GM12878 (cell line): Measurements from ENCODE around the gene SOX9. TPM values are rescaled to one million over a fixed set of nuclear protein-coding genes. Genes with fewer than 3 reads are reported as not detected.

ENCODE experiments used
- ATAC-seq: fragments of 200-7000 bp; cut with Tn5 transposase; 3 replicates; pipeline ENCODE4 v1.9.1; 2020; ENCODE audit warnings: mild to moderate bottlenecking, moderate library complexity
- BruUV-seq: library from RNA; stranded (reverse); fragments of 400-500 nt; replicated peaks from 2 replicates; lab custom pipeline; 2021; lab: Mats Ljungman, UMichigan
- CTCF ChIA-PET: fragments of 300-600 bp; sonication (Branson Sonifier 250); formaldehyde crosslinking; extraction: SDS; loops from one replicate; lab custom pipeline; 2021; ENCODE audit warnings: inconsistent platforms; lab: Yijun Ruan, JAX
- POLR2A ChIA-PET: fragments of 350-600 bp; formaldehyde crosslinking; extraction: SDS; loops from one replicate; lab custom pipeline; 2021; ENCODE audit warnings: inconsistent platforms; lab: Charles Lee
- RAD21 ChIA-PET: fragments of 300-600 bp; sonication (Branson Sonifier 250); formaldehyde crosslinking; loops from one replicate; lab custom pipeline; 2023; ENCODE audit warnings: antibody characterized with exemption; ENCODE audit not compliant: unreplicated experiment; lab: Charles Lee
- SMC1A ChIA-PET: fragments of 300-600 bp; sonication (Branson Sonifier 250); formaldehyde crosslinking; loops from one replicate; lab custom pipeline; 2023; ENCODE audit not compliant: unreplicated experiment, uncharacterized antibody; lab: Charles Lee
- DNase-seq: peaks from one replicate; pipeline ENCODE4 v3.0.0-alpha.2; 2011; ENCODE audit warnings: low read depth, low spot score
- FAIRE-seq: peaks from 3 replicates; lab custom pipeline; 2011; peaks lifted over from hg19 to GRCh38; lab: Jason Lieb, UNC
- H2AFZ ChIP-seq: 2 replicates; pipeline ENCODE4 v1.6.0; 2011; ENCODE audit warnings: low read depth, low read length, control low read depth; ENCODE audit not compliant: control insufficient read depth
- H3K27ac ChIP-seq: 2 replicates; pipeline ENCODE4 v1.5.1; 2011; ENCODE audit warnings: control low read depth; ENCODE audit not compliant: control insufficient read depth, insufficient read depth
- H3K27me3 ChIP-seq, 2 experiments: replicated peaks in 1 of 2; 2 replicates each; pipeline versions ENCODE4 v1.6.0 to v1.6.1; 2011; ENCODE audit warnings: low read length in 1 of 2; ENCODE audit not compliant: control insufficient read depth in 2 of 2, insufficient read depth in 2 of 2
- H3K36me3 ChIP-seq, 2 experiments: 2 replicates each; pipeline ENCODE4 v1.5.1; 2011; ENCODE audit warnings: low read length in 1 of 2; ENCODE audit not compliant: control insufficient read depth in 2 of 2, insufficient read depth in 2 of 2
- H3K4me1 ChIP-seq: 2 replicates; pipeline ENCODE4 v1.6.1; 2011; ENCODE audit warnings: mild to moderate bottlenecking, low read length, moderate library complexity, mixed read lengths; ENCODE audit not compliant: control insufficient read depth, insufficient read depth
- H3K4me2 ChIP-seq: 2 replicates; pipeline ENCODE4 v1.6.0; 2011; ENCODE audit warnings: control low read depth; ENCODE audit not compliant: control insufficient read depth, insufficient read depth
- H3K4me3 ChIP-seq: fragments of 200-600 bp; sonication (generic); 2 replicates; pipeline ENCODE4 v1.5.1; 2016
- H3K79me2 ChIP-seq: 2 replicates; pipeline ENCODE4 v1.6.0; 2011; ENCODE audit warnings: low read length; ENCODE audit not compliant: control insufficient read depth, insufficient read depth
- H3K9ac ChIP-seq: 2 replicates; pipeline ENCODE4 v1.8.0; 2011; ENCODE audit warnings: low read length, control low read depth, mixed read lengths; ENCODE audit not compliant: control insufficient read depth, insufficient read depth
- H3K9me3 ChIP-seq: replicated peaks from 3 replicates; pipeline ENCODE4 v1.5.1; 2011; ENCODE audit warnings: mild to moderate bottlenecking, low read length; ENCODE audit not compliant: control insufficient read depth, insufficient read depth
- H4K20me1 ChIP-seq: 2 replicates; pipeline ENCODE4 v1.6.0; 2011; ENCODE audit not compliant: control insufficient read depth, insufficient read depth
- BACH1 ChIP-seq: fragments of 450-650 bp; IDR thresholded peaks from 2 replicates; pipeline ENCODE4 v1.6.1; 2017; ENCODE audit warnings: mild to moderate bottlenecking, borderline replicate concordance
- BCL11A ChIP-seq: IDR thresholded peaks from 2 replicates; pipeline ENCODE4 v1.6.1; 2011; ENCODE audit warnings: low read depth, low read length
- E2F8 ChIP-seq: fragments of 450-650 bp; IDR thresholded peaks from 2 replicates; pipeline ENCODE4 v1.6.1; 2018; ENCODE audit warnings: mild to moderate bottlenecking, low read depth, moderate library complexity; ENCODE audit not compliant: partially characterized antibody
- E4F1 ChIP-seq: fragments of 450-650 bp; IDR thresholded peaks from 2 replicates; pipeline ENCODE4 v1.6.1; 2018; ENCODE audit warnings: borderline replicate concordance, mild to moderate bottlenecking; ENCODE audit not compliant: partially characterized antibody
- EED ChIP-seq: sonication (generic); IDR thresholded peaks from 2 replicates; pipeline ENCODE4 v1.6.1; 2016; ENCODE audit warnings: antibody characterized with exemption, low read depth
- GABPA ChIP-seq: IDR thresholded peaks from 2 replicates; pipeline ENCODE4 v1.6.1; 2014; ENCODE audit warnings: antibody characterized with exemption, low read depth, mild to moderate bottlenecking, inconsistent platforms
- IKZF2 ChIP-seq, 2 experiments: fragments of 450-650 bp; IDR thresholded peaks; 2 replicates each; pipeline ENCODE4 v1.6.1; 2017; ENCODE audit warnings: mild to moderate bottlenecking in 2 of 2, moderate library complexity in 2 of 2
- IRF4 ChIP-seq: IDR thresholded peaks from 2 replicates; pipeline ENCODE4 v1.6.1; 2011; ENCODE audit warnings: low read depth, low read length
- POLR2AphosphoS5 ChIP-seq: IDR thresholded peaks from 2 replicates; pipeline ENCODE4 v1.6.1; 2011; ENCODE audit warnings: mild to moderate bottlenecking, low read length, inconsistent platforms
- POU2F2 ChIP-seq: IDR thresholded peaks from 3 replicates; pipeline ENCODE4 v1.6.1; 2011; ENCODE audit warnings: low read depth, mild to moderate bottlenecking, low read length, borderline replicate concordance
- RELA ChIP-seq: fragments of 450-650 bp; IDR thresholded peaks from 2 replicates; pipeline ENCODE4 v1.8.0; 2014; ENCODE audit warnings: borderline replicate concordance; ENCODE audit not compliant: partially characterized antibody
- SKIL ChIP-seq: fragments of 450-650 bp; IDR thresholded peaks from 2 replicates; pipeline ENCODE4 v1.6.1; 2017; ENCODE audit warnings: mild to moderate bottlenecking, low read depth, inconsistent platforms; ENCODE audit not compliant: poor library complexity, severe bottlenecking
- SP1 ChIP-seq: IDR thresholded peaks from one replicate; pipeline ENCODE4 v1.6.1; 2011; ENCODE audit warnings: low read depth, low read length
- STAT3 ChIP-seq: IDR thresholded peaks from 2 replicates; pipeline ENCODE4 v1.6.1; 2011; ENCODE audit warnings: low read depth, low read length, improper control_type of control experiment
- YY1 ChIP-seq: IDR thresholded peaks from 2 replicates; pipeline ENCODE4 v1.6.1; 2011; ENCODE audit warnings: low read depth, mild to moderate bottlenecking, low read length
- ZNF217 ChIP-seq: fragments of 450-650 bp; IDR thresholded peaks from 2 replicates; pipeline ENCODE4 v1.6.1; 2017; ENCODE audit warnings: antibody characterized with exemption, mild to moderate bottlenecking
- WGBS: methylation state at CpG from one replicate; pipeline ENCODE4 v1.1.6; 2016; ENCODE audit warnings: low lambda C conversion rate; ENCODE audit not compliant: insufficient replicate concordance, insufficient coverage; ENCODE audit errors: missing lambda C conversion rate; 5-methylcytosine and 5-hydroxymethylcytosine counted together
- in situ Hi-C: fragments of 300-500 bp; cut with MboI; formaldehyde crosslinking; loops from 9 replicates; pipeline ENCODE4 v1.14.3; 2018; ENCODE audit warnings: mixed read lengths
- intact Hi-C: fragments of 100-400 bp; cut with micrococcal nuclease; formaldehyde crosslinking; loops from one replicate; pipeline ENCODE4 v1.14.2; 2022; ENCODE audit not compliant: unreplicated experiment
- polyA plus RNA-seq, 11 experiments: library from polyadenylated mRNA; depleted of rRNA in 4 of 11; unstranded in 6 of 11; stranded (reverse) in 5 of 11; fragments of >200 nt; fragmentation: Nextera tagmentation in 4 of 11; fragmentation: Illumina TruSeq in 1 of 11; extraction: Ambion mirVana in 4 of 11; extraction: Trizol in 1 of 11; gene quantifications; 1 replicate in 1 of 11; 2 replicates in 10 of 11; pipeline versions ENCODE4 v1.2.1 to v1.2.3, GENCODE V29; 2011 to 2016; ENCODE audit warnings: inconsistent platforms in 2 of 11, missing spikeins in 2 of 11, low read depth in 1 of 11
- total RNA-seq, 4 experiments: library from RNA; depleted of rRNA in 3 of 4; stranded (reverse); fragments of >200 nt in 3 of 4; fragmentation: Illumina TruSeq in 1 of 4; extraction: Trizol in 1 of 4; gene quantifications; 2 replicates each; pipeline versions ENCODE4 v1.2.1 to v1.2.3, GENCODE V29; 2013 to 2021

SOX9 gene
- total and polyA plus RNA-seq, 10 of the 15 experiments (the other 5 are each of a cell fraction or from before 2014, with no cell fraction given) = 1.2 to 19.0 (median 5.5) TPM

GRCh38 chr17:72118335-72119076 lies 2.3 kb upstream of the SOX9 start:
- in situ Hi-C loops = loop anchor here (5.0 to 10.0 kb wide), 3 partner anchors 86 to 654 kb away; no protein-coding TSS in a partner anchor
- TF ChIP-seq IRF4 (0 out of 2 replicates have a peak, but pooled peaks have one; percentile 29), STAT3 (no peak), E4F1 (no peak), BCL11A (no peak), GABPA (no peak), YY1 (peak; percentile 29; the same call in 1 of the 2 replicates), EED (peak; percentile 13; the same call in 1 of the 2 replicates), RELA (no peak), POLR2AphosphoS5 (no peak), SP1 (no peak), E2F8 (no peak), ZNF217 (no peak), IKZF2 (IDR thresholded peaks at IDR 0.05) (peak; percentile 36 to 53), POU2F2 (no peak), SKIL (no peak), BACH1 (no peak)

More at GRCh38 chr17:72118335-72119076, 2.3 kb upstream of the SOX9 start:
- Histone ChIP-seq H3K4me2 (peak overlapping the region; percentile 94), H3K9me3 (no peaks in the 10 kb centered on the region), H3K9ac (peak overlapping the region; percentile 61), H4K20me1 (no peaks in the 10 kb centered on the region), H3K79me2 (peaks cover 22% of the 10 kb centered on the region), H3K4me3 (peak overlapping the region; percentile 74), H3K4me1 (peaks cover 5% of the 10 kb centered on the region), H2AFZ (peak overlapping the region; percentile 55), H3K27me3 (peaks cover 9 to 17% of the 10 kb centered on the region in 2 experiments), H3K36me3 (no peaks in the 10 kb centered on the region), H3K27ac (no peak overlapping the region)
- BruUV-seq = no TSS peak
- ChIA-PET POLR2A (interaction anchor here (1.1 to 1.5 kb wide), 2 partner anchors 89 to 645 kb away, joined by 3 read pairs; no protein-coding TSS in a partner anchor), SMC1A (interaction anchor here (1.0 to 4.7 kb wide), 6 partner anchors 10 to 645 kb away, joined by 3 to 18 read pairs (median 3); no protein-coding TSS in a partner anchor), CTCF (interaction anchor here (0.8 to 4.7 kb wide), 13 partner anchors 24 to 645 kb away, joined by 3 to 27 read pairs (median 3); no protein-coding TSS in a partner anchor), RAD21 (interaction anchor here (0.7 to 6.8 kb wide), 6 partner anchors 114 to 645 kb away, joined by 3 to 64 read pairs (median 8); no protein-coding TSS in a partner anchor)
- ATAC-seq (no peak), FAIRE-seq (peak; percentile 13), DNase-seq (peak; percentile 15)
- intact Hi-C loops = loop anchor here (1.0 to 5.0 kb wide), 5 partner anchors 56 to 645 kb away; no protein-coding TSS in a partner anchor
- 44% methylated on average over 24 of the region's 24 CpGs for WGBS
